ENCODE measurements around the gene DHDDS. TPM values are rescaled to one million over a fixed set of nuclear protein-coding genes. Genes with fewer than 3 reads are reported as not detected.

DHDDS gene
- total and polyA plus RNA-seq, 2 of the 13 experiments (the other 11 are each of a cell fraction or from before 2014, with no cell fraction given) = 18.9 to 28.3 TPM

DNA sequence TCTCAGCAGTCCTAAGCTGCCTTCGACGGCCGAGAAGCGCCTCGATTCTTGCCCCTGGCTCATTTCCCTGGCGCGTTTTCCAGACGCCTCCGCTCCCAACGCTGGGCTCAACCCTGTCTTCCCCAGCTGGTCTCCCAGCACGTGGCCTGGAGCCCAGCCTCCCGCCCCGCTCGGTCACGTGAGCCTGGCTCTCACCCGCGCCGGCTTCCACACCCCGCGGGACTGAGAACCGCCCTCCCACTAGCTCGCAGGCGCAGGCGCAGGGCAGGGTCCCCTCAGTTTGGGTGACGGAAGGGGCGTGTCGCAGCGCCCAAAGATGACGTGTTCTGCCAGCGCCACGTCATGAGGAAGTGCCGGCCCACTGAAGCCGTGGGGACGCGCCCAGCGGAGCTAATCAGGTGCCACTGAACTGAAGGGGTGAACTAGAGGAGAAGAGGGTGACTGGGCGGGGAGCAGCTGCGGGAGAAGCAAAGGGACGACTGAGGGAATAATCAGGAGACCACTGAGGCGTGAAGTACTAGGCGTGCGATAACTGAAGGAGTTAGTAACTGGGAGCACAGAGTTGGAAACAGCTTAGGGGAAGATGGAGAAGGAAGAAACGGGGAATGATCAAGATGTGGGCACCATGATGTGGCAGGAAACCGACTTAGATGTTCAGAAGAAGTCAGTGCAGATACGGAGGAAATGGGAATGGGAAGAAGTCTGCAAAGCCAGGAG lies at the start of gene DHDDS (continued):
- TF ChIP-seq, protein P1, sequence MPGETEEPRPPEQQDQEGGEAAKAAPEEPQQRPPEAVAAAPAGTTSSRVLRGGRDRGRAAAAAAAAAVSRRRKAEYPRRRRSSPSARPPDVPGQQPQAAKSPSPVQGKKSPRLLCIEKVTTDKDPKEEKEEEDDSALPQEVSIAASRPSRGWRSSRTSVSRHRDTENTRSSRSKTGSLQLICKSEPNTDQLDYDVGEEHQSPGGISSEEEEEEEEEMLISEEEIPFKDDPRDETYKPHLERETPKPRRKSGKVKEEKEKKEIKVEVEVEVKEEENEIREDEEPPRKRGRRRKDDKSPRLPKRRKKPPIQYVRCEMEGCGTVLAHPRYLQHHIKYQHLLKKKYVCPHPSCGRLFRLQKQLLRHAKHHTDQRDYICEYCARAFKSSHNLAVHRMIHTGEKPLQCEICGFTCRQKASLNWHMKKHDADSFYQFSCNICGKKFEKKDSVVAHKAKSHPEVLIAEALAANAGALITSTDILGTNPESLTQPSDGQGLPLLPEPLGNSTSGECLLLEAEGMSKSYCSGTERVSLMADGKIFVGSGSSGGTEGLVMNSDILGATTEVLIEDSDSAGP (CRISPR knock-in tag; IDR thresholded peaks at IDR 0.05; ENCODE audit: borderline replicate concordance) = peak; percentile 91
- TF ChIP-seq SMAD1 (CRISPR knock-in tag; IDR thresholded peaks at IDR 0.05; ENCODE audit: borderline replicate concordance, low read depth) = no peak; the same call in 1 of the 2 replicates
- 0 out of 2 replicates have a peak, but pooled peaks have one; percentile 91 for TF ChIP-seq TSC22D2 (CRISPR knock-in tag; IDR thresholded peaks at IDR 0.05; ENCODE audit: borderline replicate concordance)
- TF ChIP-seq, protein P2, sequence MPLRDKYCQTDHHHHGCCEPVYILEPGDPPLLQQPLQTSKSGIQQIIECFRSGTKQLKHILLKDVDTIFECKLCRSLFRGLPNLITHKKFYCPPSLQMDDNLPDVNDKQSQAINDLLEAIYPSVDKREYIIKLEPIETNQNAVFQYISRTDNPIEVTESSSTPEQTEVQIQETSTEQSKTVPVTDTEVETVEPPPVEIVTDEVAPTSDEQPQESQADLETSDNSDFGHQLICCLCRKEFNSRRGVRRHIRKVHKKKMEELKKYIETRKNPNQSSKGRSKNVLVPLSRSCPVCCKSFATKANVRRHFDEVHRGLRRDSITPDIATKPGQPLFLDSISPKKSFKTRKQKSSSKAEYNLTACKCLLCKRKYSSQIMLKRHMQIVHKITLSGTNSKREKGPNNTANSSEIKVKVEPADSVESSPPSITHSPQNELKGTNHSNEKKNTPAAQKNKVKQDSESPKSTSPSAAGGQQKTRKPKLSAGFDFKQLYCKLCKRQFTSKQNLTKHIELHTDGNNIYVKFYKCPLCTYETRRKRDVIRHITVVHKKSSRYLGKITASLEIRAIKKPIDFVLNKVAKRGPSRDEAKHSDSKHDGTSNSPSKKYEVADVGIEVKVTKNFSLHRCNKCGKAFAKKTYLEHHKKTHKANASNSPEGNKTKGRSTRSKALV (CRISPR knock-in tag; IDR thresholded peaks at IDR 0.05) = peak; percentile 80; the same call in 1 of the 2 replicates
- TF ChIP-seq ZNF724P (CRISPR knock-in tag; IDR thresholded peaks at IDR 0.05; ENCODE audit: borderline replicate concordance) = peak; percentile 92
- 0 out of 2 replicates have a peak, but pooled peaks have one; percentile 44 for TF ChIP-seq ZSCAN29 (CRISPR knock-in tag; conservative IDR thresholded peaks at IDR 0.05)
- no peak for TF ChIP-seq SAFB2 (CRISPR knock-in tag; IDR thresholded peaks at IDR 0.05; ENCODE audit: borderline replicate concordance, low read depth)
- TF ChIP-seq ZNF761 (CRISPR knock-in tag; conservative IDR thresholded peaks at IDR 0.05) = peak; percentile 96
- TF ChIP-seq, protein P3, sequence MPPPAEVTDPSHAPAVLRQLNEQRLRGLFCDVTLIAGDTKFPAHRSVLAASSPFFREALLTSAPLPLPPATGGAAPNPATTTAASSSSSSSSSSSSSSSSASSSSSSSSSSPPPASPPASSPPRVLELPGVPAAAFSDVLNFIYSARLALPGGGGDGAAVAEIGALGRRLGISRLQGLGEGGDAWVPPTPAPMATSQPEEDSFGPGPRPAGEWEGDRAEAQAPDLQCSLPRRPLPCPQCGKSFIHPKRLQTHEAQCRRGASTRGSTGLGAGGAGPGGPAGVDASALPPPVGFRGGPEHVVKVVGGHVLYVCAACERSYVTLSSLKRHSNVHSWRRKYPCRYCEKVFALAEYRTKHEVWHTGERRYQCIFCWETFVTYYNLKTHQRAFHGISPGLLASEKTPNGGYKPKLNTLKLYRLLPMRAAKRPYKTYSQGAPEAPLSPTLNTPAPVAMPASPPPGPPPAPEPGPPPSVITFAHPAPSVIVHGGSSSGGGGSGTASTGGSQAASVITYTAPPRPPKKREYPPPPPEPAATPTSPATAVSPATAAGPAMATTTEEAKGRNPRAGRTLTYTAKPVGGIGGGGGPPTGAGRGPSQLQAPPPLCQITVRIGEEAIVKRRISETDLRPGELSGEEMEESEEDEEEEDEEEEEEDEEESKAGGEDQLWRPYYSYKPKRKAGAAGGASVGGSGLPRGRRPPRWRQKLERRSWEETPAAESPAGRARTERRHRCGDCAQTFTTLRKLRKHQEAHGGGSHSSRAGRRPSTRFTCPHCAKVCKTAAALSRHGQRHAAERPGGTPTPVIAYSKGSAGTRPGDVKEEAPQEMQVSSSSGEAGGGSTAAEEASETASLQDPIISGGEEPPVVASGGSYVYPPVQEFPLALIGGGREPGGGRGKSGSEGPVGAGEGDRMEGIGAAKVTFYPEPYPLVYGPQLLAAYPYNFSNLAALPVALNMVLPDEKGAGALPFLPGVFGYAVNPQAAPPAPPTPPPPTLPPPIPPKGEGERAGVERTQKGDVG (CRISPR knock-in tag; IDR thresholded peaks at IDR 0.05; ENCODE audit: borderline replicate concordance) = peak; percentile 88; the same call in 1 of the 2 replicates
- no peak for TF ChIP-seq ZNF816 (CRISPR knock-in tag; IDR thresholded peaks at IDR 0.05; ENCODE audit: borderline replicate concordance)
- no peak for TF ChIP-seq ZNF432 (CRISPR knock-in tag; IDR thresholded peaks at IDR 0.05; ENCODE audit: borderline replicate concordance)
- TF ChIP-seq ZNF556 (CRISPR knock-in tag; IDR thresholded peaks at IDR 0.05; ENCODE audit: borderline replicate concordance) = peak; percentile 72; the same call in 1 of the 2 replicates
- TF ChIP-seq CC2D1A (CRISPR knock-in tag; IDR thresholded peaks at IDR 0.05) = no peak
- TF ChIP-seq ZNF547 (CRISPR knock-in tag; IDR thresholded peaks at IDR 0.05) = peak; percentile 99
- no peak for TF ChIP-seq SP140L (CRISPR knock-in tag; IDR thresholded peaks at IDR 0.05; ENCODE audit: borderline replicate concordance)
- TF ChIP-seq RAD51 (IDR thresholded peaks at IDR 0.05; ENCODE audit: borderline replicate concordance) = peak; percentile 92
- no peak for TF ChIP-seq MAFG (CRISPR knock-in tag; IDR thresholded peaks at IDR 0.05)
- no peak for TF ChIP-seq SOX13 (IDR thresholded peaks at IDR 0.05)
- peak in 1 of 2 experiments; percentile 60; a peak in 2 of 4 replicates for TF ChIP-seq SOX13 (CRISPR knock-in tag; conservative IDR thresholded peaks at IDR 0.05 in 1 of 2, IDR thresholded peaks at IDR 0.05 in 1 of 2)
- peak; percentile 95; the same call in 2 of the 3 replicates for TF ChIP-seq MXI1 (IDR thresholded peaks at IDR 0.05; ENCODE audit: borderline replicate concordance, low read depth, low read length)
- TF ChIP-seq ZNF550 (CRISPR knock-in tag; IDR thresholded peaks at IDR 0.05; ENCODE audit: borderline replicate concordance) = peak; percentile 98
- no peak for TF ChIP-seq ZNF10 (CRISPR knock-in tag; IDR thresholded peaks at IDR 0.05; ENCODE audit: borderline replicate concordance, low read depth)
- TF ChIP-seq ZNF282 (IDR thresholded peaks at IDR 0.05; ENCODE audit: partially characterized antibody) = no peak
